Astrocyte (in vitro differentiated cells and primary cell): ENCODE measurements around the gene FBLIM1. TPM values are rescaled to one million over a fixed set of nuclear protein-coding genes. Genes with fewer than 3 reads are reported as not detected.

Experiments used
- DNase-seq: peaks from one replicate; pipeline ENCODE4 v3.0.0-alpha.2; 2010; ENCODE audit warnings: low read depth
- FAIRE-seq: peaks from 2 replicates; lab custom pipeline; 2011; peaks lifted over from hg19 to GRCh38; lab: Jason Lieb, UNC
- H2AFZ ChIP-seq: 2 replicates; pipeline ENCODE4 v1.6.0; 2012; ENCODE audit warnings: low read depth, low read length, inconsistent platforms
- H3K27ac ChIP-seq: 2 replicates; pipeline ENCODE4 v1.5.1; 2011; ENCODE audit warnings: low read depth, low read length, inconsistent platforms
- H3K27me3 ChIP-seq: 2 replicates; pipeline ENCODE4 v1.6.0; 2011; ENCODE audit warnings: low read length, inconsistent platforms; ENCODE audit not compliant: insufficient read depth
- H3K36me3 ChIP-seq: 2 replicates; pipeline ENCODE4 v1.5.1; 2011; ENCODE audit warnings: low read length, inconsistent platforms; ENCODE audit not compliant: insufficient read depth
- H3K4me1 ChIP-seq: 2 replicates; pipeline ENCODE4 v1.5.1; 2011; ENCODE audit warnings: low read length, inconsistent platforms; ENCODE audit not compliant: insufficient read depth
- H3K4me2 ChIP-seq: 2 replicates; pipeline ENCODE4 v1.6.0; 2012; ENCODE audit warnings: low read length, inconsistent platforms
- H3K4me3 ChIP-seq: 2 replicates; pipeline ENCODE4 v1.5.1; 2011; ENCODE audit warnings: low read depth, mild to moderate bottlenecking, low read length, inconsistent platforms; ENCODE audit not compliant: insufficient read depth
- H3K79me2 ChIP-seq: 2 replicates; pipeline ENCODE4 v1.6.0; 2012; ENCODE audit warnings: mild to moderate bottlenecking, low read length, inconsistent platforms; ENCODE audit not compliant: insufficient read depth
- H3K9ac ChIP-seq: 2 replicates; pipeline ENCODE4 v1.6.0; 2012; ENCODE audit warnings: mild to moderate bottlenecking, low read length, inconsistent platforms
- H3K9me3 ChIP-seq: 2 replicates; pipeline ENCODE4 v1.5.1; 2012; ENCODE audit warnings: low read depth, mild to moderate bottlenecking, low read length, inconsistent platforms; ENCODE audit not compliant: insufficient read depth
- H4K20me1 ChIP-seq: 2 replicates; pipeline ENCODE4 v1.6.0; 2012; ENCODE audit warnings: low read length, inconsistent platforms; ENCODE audit not compliant: insufficient read depth
- H3K27ac Mint-ChIP-seq: one replicate; pipeline ENCODE4 v1.8.0; 2021; ENCODE audit warnings: mild to moderate bottlenecking, mixed read lengths; ENCODE audit not compliant: unreplicated experiment
- H3K27me3 Mint-ChIP-seq: one replicate; pipeline ENCODE4 v1.8.0; 2021; ENCODE audit warnings: low read depth, mixed read lengths; ENCODE audit not compliant: unreplicated experiment
- H3K36me3 Mint-ChIP-seq: one replicate; pipeline ENCODE4 v1.8.0; 2021; ENCODE audit warnings: low read depth, mixed read lengths; ENCODE audit not compliant: unreplicated experiment
- H3K4me1 Mint-ChIP-seq: one replicate; pipeline ENCODE4 v1.8.0; 2021; ENCODE audit warnings: low read depth, mixed read lengths; ENCODE audit not compliant: unreplicated experiment
- H3K4me3 Mint-ChIP-seq: one replicate; pipeline ENCODE4 v1.8.0; 2021; ENCODE audit warnings: mild to moderate bottlenecking, moderate library complexity, mixed read lengths; ENCODE audit not compliant: unreplicated experiment
- H3K9me3 Mint-ChIP-seq: one replicate; pipeline ENCODE4 v1.8.0; 2021; ENCODE audit warnings: mild to moderate bottlenecking, mixed read lengths; ENCODE audit not compliant: unreplicated experiment
- EZH2 ChIP-seq: IDR thresholded peaks from 2 replicates; pipeline ENCODE4 v1.6.1; 2012; ENCODE audit warnings: mild to moderate bottlenecking, low read length, inconsistent platforms; ENCODE audit not compliant: insufficient read depth
- total RNA-seq: library from RNA; stranded (reverse); gene quantifications from 2 replicates; pipeline ENCODE4 v1.2.1, GENCODE V29; 2021
- TF ChIP-seq, protein P1 (sequence below): IDR thresholded peaks from 2 replicates; pipeline ENCODE4 v1.5.1; 2011; ENCODE audit warnings: low read depth, mild to moderate bottlenecking, inconsistent platforms, low read length, moderate library complexity; ENCODE audit not compliant: insufficient read depth

FBLIM1 gene
- total RNA-seq, 1 donor from 2014 or later, result 179 TPM

DNA sequence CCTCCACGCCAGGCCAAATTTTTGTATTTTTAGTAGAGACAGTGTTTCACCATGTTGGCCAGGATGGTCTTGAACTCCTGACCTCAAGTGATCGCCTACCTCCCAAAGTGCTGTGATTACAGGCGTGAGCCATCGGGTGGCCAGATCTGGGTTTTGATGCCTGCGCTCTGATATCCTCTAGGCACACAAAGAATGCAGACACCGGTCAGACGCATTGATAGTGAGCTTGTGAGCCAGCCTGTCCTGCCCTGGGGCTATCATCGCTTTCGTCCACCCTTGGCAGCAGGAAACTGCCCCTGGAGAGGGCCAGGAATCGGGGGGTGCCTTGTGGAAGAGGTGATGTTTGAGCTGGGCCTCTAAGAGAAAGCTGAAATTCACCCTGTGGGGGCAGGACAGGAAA, 4.0 kb downstream of the FBLIM1 start:
- no peak overlapping the region for H3K9ac ChIP-seq
- H3K4me2 ChIP-seq, result no peak overlapping the region
- FAIRE-seq (no peak), DNase-seq (no peak)
- H3K27me3 ChIP-seq, result no peaks in the 10 kb centered on the region
- H2AFZ ChIP-seq, result no peak overlapping the region
- peaks cover 25% of the 10 kb centered on the region for H3K4me1 Mint-ChIP-seq
- peaks cover 31% of the 10 kb centered on the region for H3K4me1 ChIP-seq
- TF ChIP-seq, protein P1, sequence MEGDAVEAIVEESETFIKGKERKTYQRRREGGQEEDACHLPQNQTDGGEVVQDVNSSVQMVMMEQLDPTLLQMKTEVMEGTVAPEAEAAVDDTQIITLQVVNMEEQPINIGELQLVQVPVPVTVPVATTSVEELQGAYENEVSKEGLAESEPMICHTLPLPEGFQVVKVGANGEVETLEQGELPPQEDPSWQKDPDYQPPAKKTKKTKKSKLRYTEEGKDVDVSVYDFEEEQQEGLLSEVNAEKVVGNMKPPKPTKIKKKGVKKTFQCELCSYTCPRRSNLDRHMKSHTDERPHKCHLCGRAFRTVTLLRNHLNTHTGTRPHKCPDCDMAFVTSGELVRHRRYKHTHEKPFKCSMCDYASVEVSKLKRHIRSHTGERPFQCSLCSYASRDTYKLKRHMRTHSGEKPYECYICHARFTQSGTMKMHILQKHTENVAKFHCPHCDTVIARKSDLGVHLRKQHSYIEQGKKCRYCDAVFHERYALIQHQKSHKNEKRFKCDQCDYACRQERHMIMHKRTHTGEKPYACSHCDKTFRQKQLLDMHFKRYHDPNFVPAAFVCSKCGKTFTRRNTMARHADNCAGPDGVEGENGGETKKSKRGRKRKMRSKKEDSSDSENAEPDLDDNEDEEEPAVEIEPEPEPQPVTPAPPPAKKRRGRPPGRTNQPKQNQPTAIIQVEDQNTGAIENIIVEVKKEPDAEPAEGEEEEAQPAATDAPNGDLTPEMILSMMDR, result no peak
- no peak for TF ChIP-seq EZH2
- H3K36me3 Mint-ChIP-seq, result peaks cover 27% of the 10 kb centered on the region
- no peaks in the 10 kb centered on the region for H3K27me3 Mint-ChIP-seq
- no peak overlapping the region for H3K27ac Mint-ChIP-seq
- peaks cover 65% of the 10 kb centered on the region for H4K20me1 ChIP-seq
- no peaks in the 10 kb centered on the region for H3K9me3 Mint-ChIP-seq
- H3K9me3 ChIP-seq, result no peaks in the 10 kb centered on the region
- H3K27ac ChIP-seq, result no peak overlapping the region
- H3K4me3 ChIP-seq, result no peak overlapping the region
- H3K79me2 ChIP-seq, result peaks cover 75% of the 10 kb centered on the region
- peaks cover 15% of the 10 kb centered on the region for H3K36me3 ChIP-seq
- peak overlapping the region; percentile 17 for H3K4me3 Mint-ChIP-seq

DNA sequence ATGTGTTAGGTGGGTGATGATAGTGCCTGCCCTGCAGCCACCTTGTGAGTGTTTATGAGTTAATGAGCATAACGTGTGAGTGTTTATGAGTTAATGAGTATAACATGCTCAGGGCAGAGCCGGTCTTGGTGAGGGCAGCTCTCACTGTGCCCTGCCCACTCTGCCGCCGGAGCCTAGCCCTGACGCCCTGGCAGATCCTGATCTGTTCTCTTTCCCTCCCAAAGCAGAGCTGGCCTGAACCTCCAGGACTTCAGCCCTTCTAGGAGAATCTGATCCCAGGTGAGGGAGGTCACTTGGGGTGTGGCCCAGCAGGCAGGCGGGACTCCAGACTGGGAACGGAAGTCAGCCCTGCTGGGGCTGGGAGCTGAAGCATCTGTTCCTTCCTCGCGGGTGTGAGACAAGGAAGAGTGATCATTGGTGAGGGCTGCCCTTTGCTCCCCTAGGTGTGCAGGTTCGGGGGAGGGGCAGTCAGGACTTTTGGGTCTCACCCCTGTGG, 5.7 kb downstream of the FBLIM1 start:
- peaks cover 81% of the 10 kb centered on the region for H4K20me1 ChIP-seq
- H2AFZ ChIP-seq, result no peak overlapping the region
- Mint-ChIP-seq H3K27ac (no peak overlapping the region), H3K4me1 (peaks cover 25% of the 10 kb centered on the region), H3K4me3 (no peak overlapping the region), H3K36me3 (peaks cover 29% of the 10 kb centered on the region), H3K9me3 (no peaks in the 10 kb centered on the region), H3K27me3 (no peaks in the 10 kb centered on the region)
- no peak for TF ChIP-seq EZH2
- TF ChIP-seq, protein P1, result no peak
- no peak overlapping the region for H3K27ac ChIP-seq
- H3K79me2 ChIP-seq, result peaks cover 82% of the 10 kb centered on the region
- no peak overlapping the region for H3K4me2 ChIP-seq
- peaks cover 30% of the 10 kb centered on the region for H3K36me3 ChIP-seq
- peaks cover 23% of the 10 kb centered on the region for H3K4me1 ChIP-seq
- no peak for FAIRE-seq
- H3K27me3 ChIP-seq, result no peaks in the 10 kb centered on the region
- no peak for DNase-seq
- no peak overlapping the region for H3K9ac ChIP-seq
- H3K9me3 ChIP-seq, result no peaks in the 10 kb centered on the region
- no peak overlapping the region for H3K4me3 ChIP-seq

DNA sequence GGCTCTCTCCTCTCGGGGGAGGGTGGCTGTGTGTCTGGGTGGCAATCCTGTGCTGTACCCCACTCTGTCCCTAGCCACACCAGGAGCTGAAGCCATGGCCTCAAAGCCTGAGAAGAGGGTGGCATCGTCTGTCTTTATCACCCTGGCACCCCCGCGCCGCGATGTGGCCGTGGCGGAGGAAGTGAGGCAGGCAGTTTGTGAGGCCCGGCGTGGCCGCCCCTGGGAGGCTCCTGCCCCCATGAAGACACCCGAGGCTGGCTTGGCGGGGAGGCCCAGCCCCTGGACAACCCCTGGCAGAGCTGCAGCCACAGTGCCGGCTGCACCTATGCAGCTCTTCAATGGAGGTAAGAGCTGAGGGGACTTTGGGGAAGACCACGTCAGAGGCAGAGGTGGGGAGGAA, 6.3 kb downstream of the FBLIM1 start:
- Histone ChIP-seq H3K27me3 (no peaks in the 10 kb centered on the region), H3K4me2 (no peak overlapping the region), H3K9ac (no peak overlapping the region), H3K79me2 (peaks cover 76% of the 10 kb centered on the region), H3K9me3 (no peaks in the 10 kb centered on the region), H3K27ac (peak overlapping the region; percentile 40), H3K4me1 (peaks cover 23% of the 10 kb centered on the region), H3K36me3 (peaks cover 30% of the 10 kb centered on the region), H4K20me1 (peaks cover 83% of the 10 kb centered on the region), H2AFZ (no peak overlapping the region), H3K4me3 (no peak overlapping the region)
- Mint-ChIP-seq H3K27me3 (no peaks in the 10 kb centered on the region), H3K4me1 (peaks cover 25% of the 10 kb centered on the region), H3K9me3 (no peaks in the 10 kb centered on the region), H3K27ac (peak overlapping the region; percentile 41), H3K36me3 (peaks cover 29% of the 10 kb centered on the region), H3K4me3 (no peak overlapping the region)
- FAIRE-seq (no peak), DNase-seq (no peak)
- no peak for TF ChIP-seq EZH2
- TF ChIP-seq, protein P1, result no peak
